ENCODE measurements around the gene FRMD3.

FRMD3 gene

GRCh38 chr9:83200531-83200930, 337.7 kb downstream of the FRMD3 start:
- no peak overlapping the region for H3K4me3 ChIP-seq (ENCODE audit: low read depth, low read length)
- no peak for DNase-seq (ENCODE audit: low read depth)
- TF ChIP-seq MYC (IDR thresholded peaks at IDR 0.05; ENCODE audit: low read depth, low read length) (no peak), POLR2A (IDR thresholded peaks at IDR 0.05; ENCODE audit: extremely low read depth, insufficient read length) (no peak), CTCF (IDR thresholded peaks at IDR 0.05; ENCODE audit: low read depth, low read length) (no peak), MAX (IDR thresholded peaks at IDR 0.05; ENCODE audit: low read depth, low read length) (no peak)

- DNase-seq (ENCODE audit: low read depth), result no peak
- H3K4me3 ChIP-seq (ENCODE audit: low read depth, low read length), result no peak overlapping the region
- TF ChIP-seq MYC (IDR thresholded peaks at IDR 0.05; ENCODE audit: low read depth, low read length), result no peak
- no peak for TF ChIP-seq POLR2A (IDR thresholded peaks at IDR 0.05; ENCODE audit: extremely low read depth, insufficient read length)
- TF ChIP-seq CTCF (IDR thresholded peaks at IDR 0.05; ENCODE audit: low read depth, low read length), result no peak
- no peak for TF ChIP-seq MAX (IDR thresholded peaks at IDR 0.05; ENCODE audit: low read depth, low read length)
Measured at GRCh38 chr9:83199832-83200231, 338.4 kb downstream of the FRMD3 start.

GRCh38 chr9:83199240-83199639, 339.0 kb downstream of the FRMD3 start:
- TF ChIP-seq CTCF (IDR thresholded peaks at IDR 0.05; ENCODE audit: low read depth, low read length) (peak; percentile 41), MYC (IDR thresholded peaks at IDR 0.05; ENCODE audit: low read depth, low read length) (no peak)
- no peak overlapping the region for H3K4me3 ChIP-seq (ENCODE audit: low read depth, low read length)
- peak; percentile 26 for DNase-seq (ENCODE audit: low read depth)

- DNase-seq (ENCODE audit: low read depth), result no peak
- H3K4me3 ChIP-seq (ENCODE audit: low read depth, low read length), result no peak overlapping the region
Measured at GRCh38 chr9:83198371-83198770, 339.8 kb downstream of the FRMD3 start.

GRCh38 chr9:83197591-83197990, 340.6 kb downstream of the FRMD3 start:
- no peak for DNase-seq (ENCODE audit: low read depth)

More at GRCh38 chr9:83198371-83198770, 339.8 kb downstream of the FRMD3 start:
- TF ChIP-seq MYC (IDR thresholded peaks at IDR 0.05; ENCODE audit: low read depth, low read length) (no peak), POLR2A (IDR thresholded peaks at IDR 0.05; ENCODE audit: extremely low read depth, insufficient read length) (no peak), CTCF (IDR thresholded peaks at IDR 0.05; ENCODE audit: low read depth, low read length) (no peak), MAX (IDR thresholded peaks at IDR 0.05; ENCODE audit: low read depth, low read length) (no peak)

More at GRCh38 chr9:83197591-83197990, 340.6 kb downstream of the FRMD3 start:
- H3K4me3 ChIP-seq (ENCODE audit: low read depth, low read length), result no peak overlapping the region
- TF ChIP-seq MYC (IDR thresholded peaks at IDR 0.05; ENCODE audit: low read depth, low read length) (no peak), MAX (IDR thresholded peaks at IDR 0.05; ENCODE audit: low read depth, low read length) (no peak), CTCF (IDR thresholded peaks at IDR 0.05; ENCODE audit: low read depth, low read length) (no peak), POLR2A (IDR thresholded peaks at IDR 0.05; ENCODE audit: extremely low read depth, insufficient read length) (no peak)

Data from NB4 (cell line).